Stimulated activated CD4-positive, alpha-beta T cell treated with anti-CD3 and anti-CD28 coated beads, Interleukin-15, amount 100 ng/mL, for 48 hours (primary cell): ENCODE data around the gene CGREF1.

Experiments
- DNase-seq, 2 donors: peaks; one replicate each; pipeline ENCODE4 v3.0.0-alpha.2; 2020; ENCODE audit warnings: low read depth in 2 of 2

Gene CGREF1

DNA sequence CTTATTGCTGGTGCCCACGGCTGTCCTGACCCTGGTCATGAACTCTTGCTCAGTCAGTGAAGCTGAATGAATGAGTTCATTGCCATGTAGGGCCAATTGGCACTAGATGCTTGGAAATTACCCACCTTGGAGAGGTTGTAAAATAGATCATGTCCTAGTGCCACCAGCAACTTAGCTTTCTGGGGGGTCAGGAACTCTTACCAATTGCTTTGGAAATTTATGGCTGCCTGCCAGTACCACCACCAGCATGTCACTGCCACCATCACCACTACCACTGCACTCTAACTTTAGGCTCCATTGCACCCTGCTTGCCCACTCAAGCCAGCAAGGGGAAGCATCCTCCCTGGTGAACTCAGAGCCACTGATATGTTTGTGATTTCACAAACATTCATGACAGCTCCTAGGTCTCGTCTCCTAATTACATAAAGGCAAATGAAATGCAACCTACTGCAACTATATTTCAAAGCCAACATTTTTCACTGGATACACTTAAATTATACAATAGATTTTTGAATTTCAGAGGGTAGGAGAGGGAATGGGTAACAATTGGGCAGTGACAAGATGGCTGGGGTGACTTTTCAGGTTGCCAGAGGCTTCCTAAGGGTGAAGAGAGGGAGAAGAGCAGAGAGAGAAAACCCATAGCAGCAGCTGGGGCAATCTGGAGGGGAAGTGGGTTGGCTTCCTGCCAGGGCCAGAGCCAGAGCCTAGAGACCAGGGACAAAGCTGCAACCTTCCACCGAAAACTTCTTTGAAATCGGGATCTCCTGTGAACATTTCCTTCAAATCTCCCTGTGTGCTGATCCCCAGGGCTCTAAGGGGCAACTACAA lies 44.0 kb downstream of the CGREF1 start:
- no peak for DNase-seq

DNA sequence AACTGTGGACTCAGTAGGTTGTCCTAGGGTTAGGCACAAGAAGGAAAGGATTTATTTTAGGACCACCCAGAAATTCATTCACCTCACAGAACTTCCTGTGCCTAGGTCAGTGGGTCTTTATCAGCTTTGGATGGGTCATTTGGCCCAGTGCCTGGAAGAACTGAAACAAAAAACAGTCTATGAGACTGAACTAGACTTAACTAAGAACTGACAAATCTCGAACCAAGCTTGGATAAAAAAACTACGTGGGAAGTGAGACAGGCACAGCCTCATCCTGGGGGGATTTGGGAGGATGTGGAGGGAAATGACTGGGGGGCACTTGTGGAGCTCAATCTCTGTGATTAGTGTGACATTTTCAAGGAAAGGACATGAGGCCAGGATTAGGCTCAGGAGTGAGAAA lies 45.1 kb downstream of the CGREF1 start:
- no peak for DNase-seq

DNA sequence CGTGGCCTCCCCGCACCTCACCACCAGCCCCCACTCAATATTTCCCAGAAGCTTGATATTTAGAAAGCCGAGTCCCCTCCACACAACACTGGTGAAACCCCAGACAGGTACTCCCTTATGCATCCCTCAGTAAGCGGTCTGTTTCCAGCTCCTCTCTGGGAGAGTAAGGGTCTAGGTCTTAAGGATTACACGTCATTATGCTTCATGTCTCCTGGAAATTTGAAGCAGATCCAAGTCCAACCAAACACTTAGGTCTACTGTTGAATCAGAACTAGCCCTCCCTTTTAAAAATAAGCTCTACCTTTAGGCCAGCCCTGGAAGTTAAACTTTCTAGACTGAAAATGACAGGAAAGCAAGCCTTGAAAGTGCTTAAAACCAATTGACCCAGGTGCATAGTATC lies 46.0 kb downstream of the CGREF1 start:
- DNase-seq: no peak

DNA sequence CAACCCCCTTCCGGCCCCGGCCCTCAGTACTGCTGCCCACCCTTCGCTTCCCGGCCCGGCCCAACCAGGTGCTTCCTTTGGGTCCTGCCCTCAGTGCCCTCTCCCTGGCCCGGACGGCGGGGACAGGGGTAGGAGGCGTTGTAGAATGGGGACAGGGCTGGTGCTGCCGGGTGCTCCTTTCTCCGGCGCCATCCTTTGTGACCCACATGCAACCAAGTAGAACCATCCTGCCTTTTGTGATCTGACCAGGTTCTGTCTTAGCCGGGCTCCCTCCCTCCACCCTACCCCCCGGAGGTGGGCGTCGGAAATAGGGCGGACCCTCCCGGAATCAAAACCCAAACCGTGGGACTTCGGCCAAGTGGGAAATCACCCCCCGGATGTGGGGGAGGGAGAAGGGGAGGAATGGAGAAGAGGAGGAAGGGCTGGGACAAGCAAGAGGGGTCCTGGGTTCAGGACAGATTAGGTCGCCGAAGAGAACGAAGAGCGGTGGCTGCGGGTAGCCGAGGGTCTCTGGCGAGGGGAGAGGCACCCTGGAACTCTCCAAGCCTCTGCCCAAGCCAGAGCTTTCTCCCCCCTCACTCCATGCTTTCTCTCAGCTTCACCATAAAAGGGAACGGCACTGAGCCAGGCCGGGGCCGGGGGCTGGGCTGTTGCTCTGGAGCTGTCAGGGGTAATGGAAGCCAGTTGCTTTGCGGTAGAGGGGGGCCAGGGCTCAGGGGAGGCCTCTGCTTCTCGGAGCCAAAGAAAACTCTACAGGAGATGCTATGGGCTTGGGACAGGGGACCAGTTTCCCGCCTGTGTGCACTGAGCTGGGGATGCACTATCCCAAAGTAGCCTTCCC lies 46.7 kb downstream of the CGREF1 start:
- DNase-seq: no peak

DNA sequence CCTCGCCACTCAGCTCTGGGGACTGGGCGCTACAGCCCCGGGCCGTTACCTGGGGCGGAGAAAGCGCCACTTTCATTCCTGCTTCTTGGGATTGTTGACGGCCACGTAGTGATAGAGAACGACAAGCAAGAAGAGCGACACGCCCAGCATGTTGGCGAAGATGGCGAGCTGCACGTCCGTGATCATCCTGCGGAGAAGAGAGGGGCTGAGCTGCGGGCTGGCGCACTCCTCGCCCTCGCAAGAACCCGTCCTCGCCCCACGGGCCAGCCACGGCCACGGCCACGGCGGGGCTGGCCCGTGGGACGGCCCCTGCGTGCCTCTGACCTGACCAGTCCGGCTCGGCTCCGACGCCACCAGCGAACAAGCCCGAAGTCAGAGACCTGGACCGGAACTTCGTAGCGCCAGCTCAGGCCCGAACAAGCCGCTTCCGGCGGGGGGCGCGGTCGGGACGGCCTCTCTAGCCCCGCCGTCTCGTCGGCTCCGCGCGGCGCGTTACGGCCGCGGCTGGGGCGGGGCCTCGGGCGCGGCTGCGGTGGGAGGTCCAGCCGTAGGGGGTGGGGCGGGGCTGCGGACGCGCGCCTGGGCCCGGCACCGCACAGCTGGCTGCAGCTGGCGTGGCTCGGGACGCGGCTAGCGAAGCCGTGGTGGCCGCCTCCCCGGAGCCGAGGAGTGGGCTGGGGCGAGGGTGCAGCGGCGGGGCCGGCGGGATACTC lies 47.5 kb downstream of the CGREF1 start, which contains the start of gene OST4:
Gene OST4, minus strand, starts transcription at position 378 of the 713 bp plus-strand sequence.
- DNase-seq: peak; percentile 78 to 90

DNA sequence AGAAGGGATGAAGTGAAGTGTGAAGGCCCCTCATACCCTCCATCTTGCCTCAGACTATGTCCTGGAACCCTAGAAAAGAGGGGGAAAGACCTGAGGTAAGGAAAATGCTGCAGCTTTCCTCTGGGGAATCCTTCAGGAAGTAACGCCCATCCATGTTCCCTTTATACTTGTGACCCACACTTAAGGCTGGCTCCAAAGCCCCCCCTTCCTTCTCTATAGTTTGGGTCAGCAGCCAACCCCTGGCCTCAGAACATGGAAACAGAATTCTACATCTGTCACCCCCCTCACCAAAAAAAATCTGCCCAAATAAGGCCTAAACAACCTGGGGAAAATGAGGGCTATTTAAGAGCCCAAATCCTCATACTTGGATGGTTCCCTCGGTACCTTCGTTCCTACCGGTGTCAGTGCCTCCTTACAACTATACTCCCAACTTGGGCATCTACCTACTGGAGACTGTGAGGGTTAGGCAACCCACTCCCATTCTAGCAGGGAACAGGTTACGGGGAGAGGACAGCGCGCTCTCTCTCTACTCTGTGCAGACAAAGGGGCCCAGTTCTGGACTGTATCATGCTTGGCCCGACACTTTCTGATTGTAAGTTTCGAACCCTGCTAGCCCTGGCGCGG lies 48.2 kb downstream of the CGREF1 start:
- DNase-seq: no peak

DNA sequence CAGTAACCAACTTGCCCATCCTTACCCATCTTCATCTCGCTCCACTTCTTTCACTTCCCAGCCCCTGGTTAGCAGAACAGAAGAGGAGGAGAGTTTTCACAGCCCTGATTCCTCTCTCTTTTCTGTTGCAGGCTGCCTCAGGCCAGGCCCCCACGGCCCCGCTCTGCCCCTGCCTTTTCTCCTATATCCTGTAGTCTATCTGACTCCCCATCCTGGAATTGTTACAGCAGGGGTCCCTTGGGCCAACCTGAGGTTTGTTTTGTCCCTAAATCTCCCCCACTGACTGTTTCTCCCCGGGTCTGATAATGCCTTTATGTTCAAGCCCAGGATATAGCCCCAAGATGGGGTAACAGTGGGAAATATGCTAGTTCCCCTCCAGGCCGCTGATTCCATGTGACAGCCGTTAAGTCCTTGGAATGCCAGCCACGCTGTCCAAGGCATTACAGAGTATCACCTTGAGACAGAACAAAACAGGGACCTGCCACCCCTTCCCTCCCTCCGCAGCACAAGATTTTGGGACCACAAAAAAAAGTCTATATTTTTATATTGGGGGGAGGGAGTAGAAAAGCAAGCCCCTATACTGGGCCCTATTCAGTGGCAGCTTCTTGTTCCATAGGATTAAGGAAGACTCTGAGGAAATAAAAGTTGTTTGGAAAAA lies 48.8 kb downstream of the CGREF1 start:
- DNase-seq: no peak

DNA sequence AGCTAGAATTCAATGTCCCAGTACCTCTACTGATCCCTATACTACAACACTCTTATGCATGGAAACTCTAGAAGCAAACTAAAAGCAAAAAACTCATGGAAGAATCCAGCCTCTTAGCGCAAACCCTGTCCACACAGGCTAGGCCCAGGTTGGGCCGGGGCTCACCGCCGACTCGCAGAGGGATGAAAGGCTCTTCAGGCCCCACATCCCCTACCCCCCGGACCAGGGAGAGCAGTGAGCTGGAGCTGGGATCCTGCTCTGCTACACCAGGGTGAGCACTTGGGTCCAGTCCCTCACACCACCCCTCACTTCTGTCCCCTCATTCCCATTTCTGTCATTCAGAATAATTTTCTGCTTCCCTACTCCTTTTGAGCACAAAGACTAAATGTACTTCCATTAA lies 49.5 kb downstream of the CGREF1 start:
- no peak for DNase-seq

DNA sequence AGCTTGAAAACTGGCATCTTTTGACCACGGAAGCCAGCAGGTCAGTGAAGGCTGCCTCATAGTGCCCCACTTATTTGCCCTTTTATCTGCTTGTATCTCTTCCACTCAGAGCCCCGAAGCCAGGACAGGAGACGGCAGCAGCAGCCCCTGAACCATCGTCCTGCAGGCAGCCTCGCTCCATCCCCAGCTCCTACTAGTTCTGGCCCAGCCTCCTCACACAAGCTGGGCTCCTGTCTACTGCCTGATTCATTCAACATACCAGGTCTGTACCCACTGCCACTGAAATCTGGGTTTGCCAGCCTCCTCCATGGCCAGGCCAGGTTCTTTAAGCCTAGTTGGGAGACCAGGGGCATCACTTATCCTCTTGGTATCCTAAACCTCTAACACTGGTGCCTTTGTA lies 51.5 kb downstream of the CGREF1 start:
- no peak for DNase-seq

DNA sequence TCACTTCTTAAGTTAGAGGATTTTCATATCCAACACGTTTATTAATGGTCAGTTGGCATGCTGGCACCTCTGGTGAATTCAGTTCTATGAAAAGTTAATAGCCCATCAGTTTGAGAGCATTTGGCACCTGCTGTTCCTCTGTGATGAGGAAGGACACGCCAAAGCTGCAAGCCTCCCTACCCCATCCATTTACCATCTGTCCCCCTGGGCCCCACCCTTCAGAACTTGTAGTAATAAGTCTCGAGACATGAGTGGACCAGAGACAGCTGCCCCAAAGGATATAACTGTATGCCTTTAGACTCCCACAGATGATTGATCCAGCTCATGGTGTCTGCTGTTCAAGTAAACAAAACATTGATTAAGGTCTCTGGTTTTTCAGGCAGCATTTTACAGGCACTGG lies 53.8 kb downstream of the CGREF1 start:
- no peak for DNase-seq

DNA sequence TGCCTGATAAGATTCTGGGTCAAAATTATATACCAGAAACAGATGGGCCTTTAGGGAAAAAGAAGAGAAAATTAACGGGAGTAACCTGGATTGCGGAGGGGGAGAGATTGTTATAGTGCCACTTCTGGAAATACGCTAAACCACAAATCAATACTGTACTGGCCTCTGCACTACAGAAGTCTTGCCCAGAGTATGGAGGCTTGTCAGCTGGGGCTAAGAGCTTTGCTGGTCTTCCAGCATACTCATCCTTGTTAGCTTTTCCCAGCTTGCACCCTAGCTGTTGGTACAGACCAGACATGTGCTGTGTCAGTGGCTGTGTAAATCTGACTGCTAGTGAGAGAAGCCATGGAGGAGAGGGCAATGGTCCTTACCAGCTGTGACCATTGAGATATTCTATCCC lies 58.6 kb downstream of the CGREF1 start:
- DNase-seq: no peak

DNA sequence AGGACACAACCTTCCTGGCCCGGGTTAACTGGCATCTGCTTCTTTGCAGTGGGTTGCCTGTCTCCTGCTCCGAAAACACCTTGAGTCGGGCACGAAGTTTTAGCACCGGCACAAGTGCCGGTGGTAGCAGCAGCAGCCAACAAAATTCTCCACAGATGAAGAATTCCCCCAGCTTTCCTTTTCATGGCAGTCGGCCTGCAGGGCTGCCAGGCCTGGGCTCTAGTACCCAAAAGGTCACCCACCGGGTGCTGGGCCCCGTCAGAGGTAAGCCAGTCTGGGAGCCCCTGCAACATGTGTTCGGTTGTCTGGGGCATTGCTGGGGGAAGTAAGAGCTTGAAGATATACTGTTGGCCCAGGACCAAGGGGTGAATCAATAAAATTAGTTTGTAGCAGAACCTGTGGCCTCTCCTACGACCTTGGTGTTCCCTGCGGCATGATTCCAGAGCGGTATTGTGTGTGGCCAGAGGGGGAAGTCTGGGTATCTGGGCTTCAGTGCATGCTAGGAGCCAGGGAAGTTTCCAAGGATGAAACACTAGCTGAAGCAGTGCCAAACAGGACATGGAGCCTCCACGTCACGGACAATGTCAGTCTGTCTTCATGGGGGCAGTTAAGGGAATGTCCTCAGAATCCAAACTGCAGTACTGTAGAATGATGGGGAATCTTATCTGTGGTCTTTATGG lies 59.6 kb downstream of the CGREF1 start:
- no peak for DNase-seq

DNA sequence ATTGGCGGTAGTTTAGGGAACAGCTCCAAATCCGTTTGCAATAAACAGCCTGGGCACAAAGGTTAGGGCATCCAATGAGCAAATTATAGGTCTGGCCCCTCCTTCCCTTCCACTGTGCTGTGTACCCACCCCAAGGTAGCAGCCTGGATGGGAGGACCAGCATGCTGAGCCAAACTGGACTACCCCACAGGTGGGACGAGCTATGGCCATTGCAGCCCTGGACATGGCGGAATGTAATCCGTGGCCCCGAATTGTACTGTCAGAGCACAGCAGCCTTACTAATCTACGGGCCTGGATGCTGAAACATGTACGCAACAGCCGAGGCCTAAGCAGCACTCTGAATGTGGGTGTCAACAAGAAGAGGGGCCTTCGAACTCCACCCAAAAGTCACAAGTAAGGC lies 60.7 kb downstream of the CGREF1 start:
- no peak for DNase-seq

DNA sequence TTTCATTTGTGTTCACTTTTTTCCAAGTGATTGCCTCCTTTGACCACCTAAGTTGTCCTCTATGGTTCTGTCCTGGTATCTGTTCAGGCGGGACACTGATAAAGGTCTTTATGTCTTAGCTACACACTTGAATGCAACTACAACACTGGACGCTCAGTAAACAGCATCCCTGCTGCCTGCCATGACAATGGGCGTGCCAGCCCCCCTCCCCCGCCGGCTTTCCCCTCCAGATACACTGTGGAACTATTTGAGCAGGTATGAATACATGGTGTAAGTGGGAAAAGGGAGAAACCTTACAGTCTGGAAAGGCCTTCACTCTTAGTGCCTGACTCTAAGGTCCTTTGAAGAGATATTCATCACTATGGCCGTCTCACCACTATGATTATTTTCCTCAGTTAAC lies 61.7 kb downstream of the CGREF1 start:
- no peak for DNase-seq

DNA sequence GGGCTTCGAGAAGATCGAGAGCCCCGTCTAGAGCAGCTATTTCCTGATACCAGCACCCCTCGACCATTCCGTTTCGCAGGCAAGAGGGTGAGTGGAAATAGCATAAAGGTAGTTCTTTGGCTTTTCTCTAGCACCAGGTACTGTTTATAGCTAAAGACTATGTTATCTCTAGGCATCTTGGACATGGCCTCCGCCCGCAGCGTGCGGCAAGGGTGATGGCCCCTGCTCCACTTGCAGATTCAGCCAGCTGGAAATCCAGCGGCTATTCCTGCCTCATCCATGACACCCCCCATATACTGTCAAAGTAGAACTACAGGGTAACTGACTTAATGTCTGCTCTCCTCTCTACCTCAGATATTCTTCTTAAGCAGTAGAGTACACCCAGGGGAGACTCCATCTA lies 64.2 kb downstream of the CGREF1 start:
- no peak for DNase-seq

DNA sequence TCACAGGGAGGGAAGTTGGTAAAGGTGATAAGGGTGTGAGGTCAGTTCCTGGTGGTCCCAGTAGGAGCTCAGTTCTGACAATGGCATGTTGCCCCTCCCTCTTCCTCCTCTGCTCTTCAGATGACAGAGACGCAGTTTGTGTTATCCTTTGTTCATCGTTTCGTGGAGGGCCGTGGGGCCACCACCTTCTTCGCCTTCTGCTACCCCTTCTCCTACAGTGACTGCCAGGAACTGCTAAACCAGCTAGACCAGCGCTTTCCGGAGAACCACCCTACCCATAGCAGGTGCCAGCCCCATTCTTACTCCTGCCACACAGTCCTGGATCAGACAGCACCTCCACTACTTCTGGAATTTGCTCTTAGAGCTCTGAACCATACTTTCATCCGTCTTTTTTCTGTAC lies 65.2 kb downstream of the CGREF1 start:
- DNase-seq: no peak

DNA sequence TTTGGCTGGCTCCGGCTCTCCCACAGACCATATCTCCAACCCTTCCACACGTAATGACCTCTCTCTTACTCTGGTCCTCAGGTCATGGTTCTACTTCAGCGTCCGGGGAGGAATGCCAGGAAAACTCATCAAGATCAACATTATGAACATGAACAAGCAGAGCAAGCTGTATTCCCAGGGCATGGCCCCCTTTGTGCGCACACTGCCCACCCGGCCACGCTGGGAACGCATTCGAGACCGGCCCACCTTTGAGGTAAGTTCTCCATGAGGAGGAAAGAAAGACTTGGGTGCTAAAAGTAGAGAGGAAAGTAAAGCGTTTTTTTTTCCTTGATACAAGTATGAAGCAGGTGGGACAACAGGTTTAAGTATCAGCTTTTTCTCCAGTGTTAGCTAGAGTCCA lies 65.6 kb downstream of the CGREF1 start:
- no peak for DNase-seq

DNA sequence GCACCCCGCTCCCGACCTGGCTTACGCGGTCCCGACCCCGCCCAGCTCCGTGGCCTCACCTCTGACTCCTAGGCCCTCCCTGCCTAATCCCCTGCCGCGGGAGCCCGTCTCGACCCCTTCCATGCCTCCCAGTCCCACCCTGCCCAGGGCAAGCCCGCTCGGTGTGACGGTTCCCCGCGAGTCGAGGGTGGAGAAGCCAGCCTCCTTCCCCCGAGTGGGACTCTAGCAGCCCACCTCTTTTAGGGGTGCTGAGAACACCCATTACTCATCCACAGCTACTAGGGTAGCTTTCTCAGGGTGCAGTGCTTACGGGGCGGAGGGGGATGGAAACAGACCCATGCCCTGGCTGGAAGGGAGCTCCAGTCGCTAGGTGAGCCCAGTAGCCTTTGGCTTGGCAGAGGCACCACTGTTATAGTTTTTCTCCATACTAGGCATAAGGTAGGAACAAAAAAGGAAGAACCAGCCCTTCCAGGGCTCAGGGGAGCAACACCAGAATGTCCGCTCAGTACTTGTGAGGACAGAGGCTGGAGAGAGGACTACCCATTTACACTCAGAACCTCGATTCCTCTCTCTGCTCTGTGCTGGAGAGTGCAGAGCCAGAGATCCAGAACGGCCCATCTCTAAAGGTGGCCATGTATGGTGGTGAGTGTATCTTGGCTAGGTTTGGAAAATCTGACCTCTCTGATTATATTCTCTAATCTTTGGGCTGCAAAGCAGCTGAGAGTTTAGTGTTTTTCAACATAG lies 66.9 kb downstream of the CGREF1 start:
- no peak for DNase-seq

DNA sequence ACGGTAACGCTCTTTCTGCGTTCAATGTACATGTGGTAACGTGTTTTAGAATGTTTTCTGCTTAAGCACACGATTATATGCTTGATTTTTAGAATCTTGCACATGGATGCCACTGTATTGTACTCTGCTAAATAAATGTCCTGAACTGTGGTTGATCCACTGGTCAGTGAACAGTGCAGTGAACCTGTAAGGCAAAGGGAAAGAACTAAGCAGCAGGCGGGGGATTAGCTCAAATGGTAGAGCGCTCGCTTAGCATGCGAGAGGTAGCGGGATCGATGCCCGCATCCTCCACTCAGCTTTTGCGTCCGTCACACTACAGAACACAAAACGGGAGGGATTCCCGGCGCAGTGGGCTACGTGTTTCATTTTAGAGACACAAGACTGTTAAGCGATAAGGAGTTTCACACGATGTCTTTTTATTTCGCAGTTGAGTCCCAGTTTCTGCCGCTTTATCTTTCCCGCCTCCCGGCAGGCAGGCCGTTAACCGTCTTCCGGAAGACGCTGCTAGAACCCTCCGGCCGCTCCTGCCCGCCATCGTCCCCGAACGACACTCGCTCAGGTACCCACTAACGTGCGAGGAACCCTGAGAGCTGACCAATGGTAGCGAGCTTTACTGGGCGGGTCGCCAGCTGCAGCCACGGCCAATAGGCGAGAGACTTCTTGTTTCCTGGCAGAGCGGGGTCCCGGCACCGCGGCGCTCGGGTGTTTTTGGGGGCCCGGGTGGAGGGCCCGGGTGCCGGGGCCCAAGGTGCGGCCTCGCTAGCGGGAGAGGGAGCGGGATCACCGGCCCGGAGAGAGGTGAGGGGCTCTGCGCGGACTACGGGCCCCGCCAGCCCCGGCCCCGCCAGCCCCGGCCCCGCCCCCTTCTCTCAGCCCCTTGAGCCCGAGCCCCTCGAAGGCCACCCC lies 67.7 kb downstream of the CGREF1 start, which contains the start of gene AGBL5:
Gene AGBL5, plus strand, starts transcription at position 673 of the 906 bp plus-strand sequence. CDS start 1,291 bp downstream, outside the sequence.
- peak; percentile 93 for DNase-seq
